Measurements from ENCODE around the gene CHCHD3. TPM values are rescaled to one million over a fixed set of nuclear protein-coding genes. Genes with fewer than 3 reads are reported as not detected.
A peak's percentile ranks its signal among the peaks of the same experiment; 100 is the strongest.
"Not testable (repeated sequence)": the region's sequence is repeated elsewhere in the genome, so short reads cannot be mapped to it uniquely, and the experiment has no call there.

Gene CHCHD3
- total RNA-seq, 2 experiments from 2014 or later, result 85.2 to 86.1 TPM

- Mint-ChIP-seq H3K4me1 (peaks cover 1% of the 10 kb centered on the region), H3K27ac (no peak overlapping the region), H3K36me3 (peaks cover 58% of the 10 kb centered on the region), H3K9me3 (peaks cover 5% of the 10 kb centered on the region), H3K27me3 (no peaks in the 10 kb centered on the region), H3K4me3 (no peak overlapping the region)
- no peak for DNase-seq
Measured at GRCh38 chr7:132906193-132906835, 175.6 kb downstream of the CHCHD3 start.

DNA sequence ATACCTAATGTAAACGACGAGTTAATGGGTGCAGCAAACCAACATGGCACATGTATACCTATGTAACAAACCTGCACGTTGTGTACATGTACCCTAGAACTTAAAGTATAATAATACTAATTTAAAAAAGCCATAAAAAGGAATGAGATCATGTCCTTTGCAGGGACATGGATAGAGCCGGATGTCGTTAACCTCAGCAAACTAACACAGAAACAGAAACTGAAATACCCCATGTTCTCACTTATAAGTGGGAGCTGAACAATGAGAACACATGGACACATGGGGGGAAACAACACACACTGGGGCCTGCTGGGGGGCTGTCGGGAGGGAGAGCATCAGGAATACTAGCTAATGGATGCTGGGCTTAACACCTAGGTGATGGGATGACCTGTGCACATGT is 176.8 kb downstream of the CHCHD3 start:
- H3K4me3 Mint-ChIP-seq, H3K27ac Mint-ChIP-seq, H3K9me3 Mint-ChIP-seq, DNase-seq, H3K4me1 Mint-ChIP-seq, H3K27me3 Mint-ChIP-seq: not testable (repeated sequence)
- peaks cover 55% of the 10 kb centered on the region for H3K36me3 Mint-ChIP-seq

GRCh38 chr7:132904209-132904608 is 177.7 kb downstream of the CHCHD3 start:
- no peak for DNase-seq
- Mint-ChIP-seq H3K36me3 (peaks cover 58% of the 10 kb centered on the region), H3K9me3 (peaks cover 5% of the 10 kb centered on the region), H3K27me3 (no peaks in the 10 kb centered on the region), H3K27ac (no peak overlapping the region), H3K4me3 (no peak overlapping the region), H3K4me1 (peaks cover 3% of the 10 kb centered on the region)

- H3K4me1 Mint-ChIP-seq, H3K27ac Mint-ChIP-seq, H3K27me3 Mint-ChIP-seq, DNase-seq, H3K4me3 Mint-ChIP-seq, H3K9me3 Mint-ChIP-seq: not testable (repeated sequence)
- peaks cover 60% of the 10 kb centered on the region for H3K36me3 Mint-ChIP-seq
Measured at GRCh38 chr7:132902294-132902693, 179.6 kb downstream of the CHCHD3 start.

GRCh38 chr7:132901241-132901640 is 180.6 kb downstream of the CHCHD3 start:
- no peak overlapping the region for H3K4me3 Mint-ChIP-seq
- H3K36me3 Mint-ChIP-seq, result peaks cover 62% of the 10 kb centered on the region
- peaks cover 3% of the 10 kb centered on the region for H3K4me1 Mint-ChIP-seq
- no peaks in the 10 kb centered on the region for H3K27me3 Mint-ChIP-seq
- no peak overlapping the region for H3K27ac Mint-ChIP-seq
- no peak for DNase-seq
- H3K9me3 Mint-ChIP-seq, result peaks cover 5% of the 10 kb centered on the region

GRCh38 chr7:132899833-132900232 is 182.1 kb downstream of the CHCHD3 start:
- Mint-ChIP-seq H3K36me3 (peaks cover 59% of the 10 kb centered on the region), H3K9me3 (peaks cover 5% of the 10 kb centered on the region), H3K4me3 (no peak overlapping the region), H3K27me3 (no peaks in the 10 kb centered on the region), H3K27ac (no peak overlapping the region), H3K4me1 (peaks cover 3% of the 10 kb centered on the region)
- DNase-seq, result no peak

GRCh38 chr7:132898641-132899175 is 183.2 kb downstream of the CHCHD3 start:
- H3K27me3 Mint-ChIP-seq, DNase-seq, H3K4me1 Mint-ChIP-seq, H3K4me3 Mint-ChIP-seq, H3K9me3 Mint-ChIP-seq, H3K27ac Mint-ChIP-seq: not testable (repeated sequence)
- H3K36me3 Mint-ChIP-seq, result peaks cover 56% of the 10 kb centered on the region

DNA sequence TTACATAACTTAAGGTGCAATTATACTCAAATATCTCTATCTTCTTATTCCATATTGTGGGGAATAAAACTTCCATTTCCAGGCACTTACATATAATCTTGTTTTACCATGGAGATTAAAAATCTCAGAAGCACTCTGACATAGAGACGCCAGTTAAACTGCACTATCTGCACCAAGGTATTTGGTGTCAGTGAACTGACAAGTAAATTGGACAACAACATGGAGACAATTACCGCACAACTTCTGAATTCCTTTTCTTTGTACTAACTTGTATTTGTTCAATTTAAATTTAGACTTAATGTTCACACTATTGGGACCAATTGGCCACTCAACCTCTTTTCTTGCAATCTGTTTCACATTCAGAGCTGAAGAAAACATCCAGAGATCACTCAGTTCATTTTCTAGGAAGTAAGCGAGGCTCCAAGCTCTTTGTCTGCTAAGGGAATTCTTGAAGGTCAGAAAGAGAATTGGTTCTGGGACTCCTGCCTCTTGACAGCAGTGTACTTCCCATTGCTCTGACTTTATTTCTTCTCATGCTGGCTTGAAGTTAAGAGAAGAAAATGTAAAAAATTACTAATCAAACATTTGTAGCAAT is 184.7 kb downstream of the CHCHD3 start:
- H3K27me3 Mint-ChIP-seq, result no peaks in the 10 kb centered on the region
- peaks cover 4% of the 10 kb centered on the region for H3K9me3 Mint-ChIP-seq

DNA sequence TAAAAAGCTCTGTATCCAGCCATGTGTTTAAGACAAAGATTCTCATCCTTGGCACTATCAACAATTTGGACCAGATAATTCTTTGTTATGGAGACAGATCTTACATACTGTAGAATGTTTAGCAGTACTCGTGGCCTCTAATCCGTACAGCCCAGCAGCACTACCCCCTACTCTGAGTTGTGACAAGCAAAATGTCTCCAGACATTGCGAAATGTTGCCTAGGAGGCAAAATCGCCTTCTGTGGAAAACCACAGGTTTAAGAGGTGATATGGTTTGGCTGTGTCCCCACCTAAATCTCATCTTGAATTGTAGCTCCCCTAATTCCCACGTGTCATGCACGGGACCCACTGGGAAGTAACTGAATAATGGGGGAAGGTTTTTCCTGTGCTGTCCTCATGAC is 186.7 kb downstream of the CHCHD3 start:
- Mint-ChIP-seq H3K4me3 (no peak overlapping the region), H3K9me3 (peaks cover 6% of the 10 kb centered on the region), H3K27ac (no peak overlapping the region), H3K4me1 (peaks cover 1% of the 10 kb centered on the region), H3K36me3 (peaks cover 51% of the 10 kb centered on the region), H3K27me3 (no peaks in the 10 kb centered on the region)
- DNase-seq, result no peak

More for the DNA sequence above, 184.7 kb downstream of the CHCHD3 start:
- H3K36me3 Mint-ChIP-seq, result peaks cover 56% of the 10 kb centered on the region
- DNase-seq, result no peak
- peaks cover 1% of the 10 kb centered on the region for H3K4me1 Mint-ChIP-seq
- H3K27ac Mint-ChIP-seq, result no peak overlapping the region
- H3K4me3 Mint-ChIP-seq, result no peak overlapping the region

- DNase-seq, result no peak
- H3K27me3 Mint-ChIP-seq, result no peaks in the 10 kb centered on the region
- H3K9me3 Mint-ChIP-seq, result peaks cover 6% of the 10 kb centered on the region
- no peaks in the 10 kb centered on the region for H3K4me1 Mint-ChIP-seq
- no peak overlapping the region for H3K27ac Mint-ChIP-seq
- no peak overlapping the region for H3K4me3 Mint-ChIP-seq
- H3K36me3 Mint-ChIP-seq, result peaks cover 43% of the 10 kb centered on the region
Measured at GRCh38 chr7:132893560-132893959, 188.3 kb downstream of the CHCHD3 start.

- not testable (repeated sequence) for H3K27me3 Mint-ChIP-seq, H3K4me1 Mint-ChIP-seq, H3K27ac Mint-ChIP-seq, DNase-seq, H3K9me3 Mint-ChIP-seq, H3K4me3 Mint-ChIP-seq
- peaks cover 37% of the 10 kb centered on the region for H3K36me3 Mint-ChIP-seq
Measured at GRCh38 chr7:132892744-132893143, 189.1 kb downstream of the CHCHD3 start.

GRCh38 chr7:132891554-132891953 is 190.3 kb downstream of the CHCHD3 start:
- Mint-ChIP-seq H3K4me3 (no peak overlapping the region), H3K27me3 (no peaks in the 10 kb centered on the region), H3K27ac (no peak overlapping the region), H3K9me3 (peaks cover 6% of the 10 kb centered on the region), H3K36me3 (peaks cover 31% of the 10 kb centered on the region), H3K4me1 (peaks cover 2% of the 10 kb centered on the region)
- DNase-seq, result no peak

DNA sequence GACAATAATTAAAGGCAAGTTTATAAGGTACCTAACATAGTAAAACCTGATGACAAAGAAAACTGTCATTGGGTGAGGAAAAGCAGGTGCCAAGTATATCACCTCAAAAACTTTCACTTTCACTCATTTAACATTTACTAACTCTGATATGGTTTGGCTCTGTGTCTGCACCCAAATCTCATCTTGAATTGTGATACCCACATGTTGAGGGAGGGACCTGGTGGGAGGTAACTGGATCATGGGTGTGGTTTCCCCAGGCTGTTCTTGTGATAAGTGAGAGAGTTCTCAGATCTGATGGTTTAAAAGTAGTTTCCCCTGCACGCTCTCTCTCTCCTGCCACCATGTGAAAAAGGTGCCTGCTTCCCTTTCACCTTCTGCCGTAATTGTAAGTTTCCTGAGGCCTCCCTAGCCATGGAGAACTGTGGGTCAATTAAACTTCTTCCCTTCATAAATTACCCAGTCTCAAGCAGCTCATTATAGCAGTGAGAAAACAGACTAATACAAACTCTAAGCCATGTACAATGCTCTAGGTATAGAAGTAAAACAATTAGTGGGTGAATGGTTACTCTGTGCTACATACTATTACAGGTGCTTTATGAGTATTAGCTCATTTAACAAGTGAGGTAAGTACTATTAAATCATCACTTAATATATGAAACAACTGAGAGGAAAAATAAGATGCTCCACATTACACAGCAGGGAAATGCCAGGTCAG is 199.0 kb downstream of the CHCHD3 start:
- Mint-ChIP-seq H3K27ac (peak overlapping the region; percentile 71), H3K4me3 (peak overlapping the region; percentile 57), H3K4me1 (peaks cover 31% of the 10 kb centered on the region), H3K9me3 (peaks cover 1% of the 10 kb centered on the region), H3K36me3 (peaks cover 25% of the 10 kb centered on the region), H3K27me3 (no peaks in the 10 kb centered on the region)
- DNase-seq, result peak; percentile 44

DNA sequence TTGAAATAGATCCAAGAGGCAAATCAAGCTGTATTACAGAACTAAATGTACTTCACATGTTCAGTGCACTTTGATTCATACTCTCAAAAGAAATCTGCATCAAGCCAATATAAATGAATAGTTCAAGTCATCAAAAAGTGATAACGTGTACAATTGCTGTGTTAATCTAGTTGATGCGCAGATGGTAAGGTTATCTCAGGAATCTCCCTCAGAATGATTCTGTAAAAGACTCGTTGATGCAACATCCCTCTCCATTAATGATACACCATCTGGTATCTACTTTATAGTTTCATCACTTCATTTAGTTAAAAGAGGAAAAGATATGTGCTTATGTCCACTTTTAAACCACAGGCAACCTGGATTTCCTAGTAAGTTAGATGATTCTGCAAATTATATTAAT is 200.6 kb downstream of the CHCHD3 start:
- Mint-ChIP-seq H3K27ac (no peak overlapping the region), H3K4me1 (peaks cover 29% of the 10 kb centered on the region), H3K36me3 (peaks cover 25% of the 10 kb centered on the region), H3K4me3 (no peak overlapping the region), H3K27me3 (no peaks in the 10 kb centered on the region), H3K9me3 (peaks cover 1% of the 10 kb centered on the region)
- no peak for DNase-seq

DNA sequence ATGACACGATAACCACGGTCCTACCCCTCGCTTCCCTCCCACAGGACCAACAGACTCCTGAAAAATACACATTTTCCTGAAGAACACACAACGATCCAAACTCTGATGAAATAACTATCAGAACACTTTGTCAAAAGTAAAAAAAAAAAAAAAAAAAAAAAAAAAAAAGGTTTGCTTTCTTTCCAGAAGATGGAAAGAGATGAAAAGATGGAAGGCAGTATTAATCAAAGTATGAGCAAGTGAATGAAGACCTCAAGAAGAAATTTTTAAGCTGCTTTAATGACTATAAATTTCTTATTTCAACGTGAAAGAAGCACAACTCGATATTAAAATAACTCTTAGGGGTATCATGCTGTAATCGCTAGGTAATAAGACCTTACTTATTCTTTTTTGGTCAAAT is 202.3 kb downstream of the CHCHD3 start:
- DNase-seq, result no peak
- peaks cover 1% of the 10 kb centered on the region for H3K9me3 Mint-ChIP-seq
- H3K4me3 Mint-ChIP-seq, result no peak overlapping the region
- peaks cover 29% of the 10 kb centered on the region for H3K4me1 Mint-ChIP-seq
- H3K27ac Mint-ChIP-seq, result no peak overlapping the region
- H3K27me3 Mint-ChIP-seq, result no peaks in the 10 kb centered on the region
- H3K36me3 Mint-ChIP-seq, result peaks cover 21% of the 10 kb centered on the region

All from activated naive CD8-positive, alpha-beta T cell treated with anti-CD3 and anti-CD28 coated beads for 36 hours (primary cell).